NB4 (cell line): ENCODE data around the gene FAM221A.
"Not testable (repeated sequence)": the region's sequence is repeated elsewhere in the genome, so short reads cannot be mapped to it uniquely, and the experiment has no call there.

Source experiments
- MAX ChIP-seq: IDR thresholded peaks from 2 replicates; pipeline ENCODE4 v1.6.1; 2011; ENCODE audit warnings: low read depth, low read length
- MYC ChIP-seq: IDR thresholded peaks from 2 replicates; pipeline ENCODE4 v1.6.1; 2011; ENCODE audit warnings: low read depth, low read length
- POLR2A ChIP-seq: IDR thresholded peaks from 2 replicates; pipeline ENCODE4 v1.6.1; 2011; ENCODE audit warnings: mild to moderate bottlenecking; ENCODE audit not compliant: insufficient read length; ENCODE audit errors: extremely low read depth
- TF ChIP-seq, protein P1 (sequence below): IDR thresholded peaks from one replicate; pipeline ENCODE4 v1.5.1; 2012; ENCODE audit warnings: low read depth, low read length

DNA sequence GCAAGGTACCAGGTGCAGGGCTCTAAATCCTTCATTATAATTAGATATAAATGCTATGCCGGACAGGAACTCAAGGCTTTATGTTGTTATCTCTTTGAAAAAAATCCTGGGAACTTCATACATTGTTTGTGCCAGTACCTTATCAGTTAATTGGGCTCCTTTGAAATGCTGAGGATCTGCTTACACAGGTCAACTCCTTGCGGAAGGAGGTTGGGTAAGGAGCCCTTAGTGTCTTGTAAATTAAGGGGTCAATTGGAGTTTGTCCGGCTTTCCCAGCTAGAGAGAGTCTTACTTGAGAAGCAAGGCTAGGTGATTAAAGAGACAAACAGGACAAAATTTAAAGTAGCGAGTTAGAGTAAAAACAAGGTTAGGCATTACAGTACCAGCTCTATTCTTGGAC, 44.1 kb downstream of the FAM221A start:
- TF ChIP-seq, protein P1, sequence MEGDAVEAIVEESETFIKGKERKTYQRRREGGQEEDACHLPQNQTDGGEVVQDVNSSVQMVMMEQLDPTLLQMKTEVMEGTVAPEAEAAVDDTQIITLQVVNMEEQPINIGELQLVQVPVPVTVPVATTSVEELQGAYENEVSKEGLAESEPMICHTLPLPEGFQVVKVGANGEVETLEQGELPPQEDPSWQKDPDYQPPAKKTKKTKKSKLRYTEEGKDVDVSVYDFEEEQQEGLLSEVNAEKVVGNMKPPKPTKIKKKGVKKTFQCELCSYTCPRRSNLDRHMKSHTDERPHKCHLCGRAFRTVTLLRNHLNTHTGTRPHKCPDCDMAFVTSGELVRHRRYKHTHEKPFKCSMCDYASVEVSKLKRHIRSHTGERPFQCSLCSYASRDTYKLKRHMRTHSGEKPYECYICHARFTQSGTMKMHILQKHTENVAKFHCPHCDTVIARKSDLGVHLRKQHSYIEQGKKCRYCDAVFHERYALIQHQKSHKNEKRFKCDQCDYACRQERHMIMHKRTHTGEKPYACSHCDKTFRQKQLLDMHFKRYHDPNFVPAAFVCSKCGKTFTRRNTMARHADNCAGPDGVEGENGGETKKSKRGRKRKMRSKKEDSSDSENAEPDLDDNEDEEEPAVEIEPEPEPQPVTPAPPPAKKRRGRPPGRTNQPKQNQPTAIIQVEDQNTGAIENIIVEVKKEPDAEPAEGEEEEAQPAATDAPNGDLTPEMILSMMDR, result not testable (repeated sequence)
- TF ChIP-seq MAX, POLR2A, MYC: not testable (repeated sequence)
